ENCODE results near the gene SLC35F4.

GRCh38 chr14:57659052-57659451 lies 206.8 kb downstream of the SLC35F4 start:
- no peak for TF ChIP-seq CTCF (conservative IDR thresholded peaks at IDR 0.05)
- TF ChIP-seq ZFX (IDR thresholded peaks at IDR 0.05): no peak

All from C4-2B (cell line).